GM19372 (cell line): ENCODE data around the gene PPP2R5B.

Experiments
- ATAC-seq: cut with Tn5 transposase; IDR thresholded peaks from one replicate; pipeline ENCODE4 v1.9.1; 2021; ENCODE audit warnings: mild to moderate bottlenecking, low read depth, moderate library complexity; ENCODE audit not compliant: unreplicated experiment

Gene PPP2R5B

DNA sequence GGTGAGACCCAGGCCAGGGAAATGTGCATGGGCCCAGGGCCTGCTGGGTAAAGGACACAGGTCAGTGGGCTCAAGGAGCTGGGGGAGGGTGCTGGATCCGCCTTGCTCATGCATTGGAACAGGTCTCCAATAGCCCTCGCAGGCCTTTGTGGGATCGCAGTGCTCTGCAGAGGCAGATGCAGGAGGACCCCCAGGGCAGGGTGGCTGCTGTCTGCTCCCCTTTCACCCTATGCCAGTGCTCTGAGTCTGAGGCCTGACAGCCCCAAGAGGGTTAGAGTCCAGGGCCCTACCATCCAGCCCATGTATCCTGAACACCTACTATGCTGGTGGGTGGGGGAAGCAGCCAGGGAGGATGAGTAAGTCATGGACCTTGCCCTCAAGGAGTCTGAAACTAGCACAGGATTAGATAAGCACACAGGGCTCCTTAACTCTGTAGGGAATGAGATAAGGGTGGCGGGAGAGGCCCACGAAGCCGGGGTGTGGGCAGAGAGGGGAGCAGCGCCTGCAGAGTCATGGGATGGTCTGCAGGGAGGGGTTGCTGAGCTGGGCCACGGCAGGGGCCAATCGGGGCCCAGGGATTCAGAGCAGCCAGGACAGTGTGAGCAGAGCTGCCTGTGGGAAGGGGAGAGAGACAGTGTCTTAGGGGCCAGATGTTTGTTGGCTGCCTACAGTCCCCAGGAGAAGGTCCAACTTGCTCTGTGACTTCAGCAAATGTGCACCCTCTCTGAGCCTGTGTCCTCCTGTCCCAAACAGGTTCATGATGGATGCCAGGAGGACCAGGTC, 35.6 kb upstream of the PPP2R5B start:
- ATAC-seq, result no peak

DNA sequence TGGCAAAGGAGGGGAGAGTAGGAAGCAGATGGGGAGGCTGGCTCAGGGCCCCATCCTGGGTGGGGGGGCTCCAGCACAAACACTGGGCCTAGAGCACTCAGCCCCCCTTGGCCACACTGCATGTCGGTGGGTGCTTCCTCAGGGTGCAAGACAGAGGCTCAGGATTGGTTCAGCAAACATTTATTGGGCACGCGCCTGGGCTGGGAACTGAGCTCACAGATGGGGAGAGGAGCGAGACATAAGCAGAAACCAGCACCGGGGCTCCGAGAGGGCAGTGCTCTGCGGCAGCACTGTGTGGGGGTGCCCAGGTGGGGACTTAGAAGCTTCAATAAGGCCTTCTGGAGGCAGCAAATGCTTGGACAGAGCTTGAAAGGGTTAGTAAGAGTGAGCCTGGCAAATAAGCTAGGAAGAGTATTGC, 34.0 kb upstream of the PPP2R5B start:
- no peak for ATAC-seq

- ATAC-seq, result no peak
These were observed 33.2 kb upstream of the PPP2R5B start for GRCh38 chr11:64891215-64891848.

DNA sequence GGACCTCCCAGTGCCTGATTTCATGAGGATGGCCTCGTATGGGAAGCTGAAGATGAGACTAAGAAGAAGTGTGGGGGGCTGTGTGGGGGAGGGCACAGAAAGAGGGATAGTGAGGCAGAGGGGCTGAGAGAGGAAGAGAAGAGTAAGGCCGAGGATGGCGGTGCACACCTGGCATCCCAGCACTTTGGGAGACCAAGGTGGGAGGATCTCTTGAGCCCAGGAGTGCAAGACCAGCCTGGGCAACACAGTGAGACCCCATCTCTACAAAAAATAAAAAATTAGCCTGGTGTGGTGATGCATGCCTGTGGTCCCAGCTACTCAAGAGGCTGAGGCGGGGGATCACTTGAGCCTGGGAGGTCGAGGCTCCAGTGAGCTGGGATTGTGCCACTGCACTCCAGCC, 32.6 kb upstream of the PPP2R5B start:
- no peak for ATAC-seq

DNA sequence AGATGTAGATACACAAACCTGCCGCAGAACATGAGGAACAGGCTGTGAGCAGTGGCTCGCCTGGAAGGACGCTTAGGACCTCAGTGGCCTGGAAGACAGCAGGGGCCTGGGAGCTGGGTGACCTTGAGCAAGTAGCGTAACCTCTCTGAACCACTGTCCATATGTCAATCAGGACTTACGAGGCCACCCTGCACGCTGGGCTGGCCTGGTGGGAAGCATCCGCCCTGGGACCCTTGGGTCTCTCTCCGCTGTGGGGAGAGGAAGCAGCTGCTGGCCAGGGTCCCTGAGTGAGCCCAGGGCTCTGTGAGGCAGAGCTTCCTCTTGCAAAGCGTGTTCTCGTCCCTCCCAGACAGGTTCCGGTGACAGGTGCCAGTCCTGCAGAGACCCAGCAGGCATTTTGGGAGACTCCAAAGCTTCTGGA, 32.1 kb upstream of the PPP2R5B start:
- no peak for ATAC-seq

- no peak for ATAC-seq
These were observed 31.7 kb upstream of the PPP2R5B start for GRCh38 chr11:64892838-64893193.

DNA sequence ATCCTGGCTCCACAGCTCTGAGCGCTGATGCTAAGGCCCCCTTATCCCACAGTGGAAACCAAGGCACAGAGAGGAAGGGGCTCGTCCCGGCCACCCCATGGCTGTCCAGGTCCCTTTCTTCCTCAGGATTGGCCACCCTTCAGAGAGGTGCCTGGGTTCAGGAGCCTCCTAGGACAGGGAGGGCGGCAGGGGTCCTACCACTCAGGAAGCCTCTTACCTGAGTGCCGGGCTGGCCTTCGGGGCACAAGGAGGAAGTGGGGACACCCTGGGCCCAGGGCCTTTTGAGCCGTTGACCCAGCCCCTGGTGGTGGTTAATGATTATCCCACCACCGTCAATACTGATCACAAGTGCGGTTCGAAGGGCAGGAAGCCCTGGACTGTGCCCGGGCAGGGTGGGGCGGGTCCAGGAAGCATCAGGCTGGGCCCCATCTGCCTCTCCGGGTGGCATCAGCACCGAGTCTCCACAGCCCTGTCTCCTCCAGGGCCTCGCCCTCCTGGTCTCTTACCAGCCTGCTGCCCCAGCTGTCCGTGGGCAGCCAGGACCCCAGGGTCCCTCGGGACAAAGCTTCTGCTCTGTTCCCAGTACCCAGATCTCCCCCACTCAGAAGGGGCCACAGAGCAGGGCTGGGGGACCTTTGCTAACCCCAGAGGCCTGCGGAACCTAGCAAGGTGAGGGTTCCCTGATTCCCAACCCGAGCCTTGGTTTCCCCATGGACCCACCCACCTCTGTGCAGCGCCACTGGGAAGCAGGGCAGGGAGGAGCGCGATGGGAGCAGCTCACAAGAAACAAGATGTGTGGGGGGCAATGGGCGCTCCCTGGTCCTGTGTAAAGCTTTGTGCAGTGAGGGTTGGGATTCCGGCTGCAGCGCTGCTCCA, 31.1 kb upstream of the PPP2R5B start:
- no peak for ATAC-seq

DNA sequence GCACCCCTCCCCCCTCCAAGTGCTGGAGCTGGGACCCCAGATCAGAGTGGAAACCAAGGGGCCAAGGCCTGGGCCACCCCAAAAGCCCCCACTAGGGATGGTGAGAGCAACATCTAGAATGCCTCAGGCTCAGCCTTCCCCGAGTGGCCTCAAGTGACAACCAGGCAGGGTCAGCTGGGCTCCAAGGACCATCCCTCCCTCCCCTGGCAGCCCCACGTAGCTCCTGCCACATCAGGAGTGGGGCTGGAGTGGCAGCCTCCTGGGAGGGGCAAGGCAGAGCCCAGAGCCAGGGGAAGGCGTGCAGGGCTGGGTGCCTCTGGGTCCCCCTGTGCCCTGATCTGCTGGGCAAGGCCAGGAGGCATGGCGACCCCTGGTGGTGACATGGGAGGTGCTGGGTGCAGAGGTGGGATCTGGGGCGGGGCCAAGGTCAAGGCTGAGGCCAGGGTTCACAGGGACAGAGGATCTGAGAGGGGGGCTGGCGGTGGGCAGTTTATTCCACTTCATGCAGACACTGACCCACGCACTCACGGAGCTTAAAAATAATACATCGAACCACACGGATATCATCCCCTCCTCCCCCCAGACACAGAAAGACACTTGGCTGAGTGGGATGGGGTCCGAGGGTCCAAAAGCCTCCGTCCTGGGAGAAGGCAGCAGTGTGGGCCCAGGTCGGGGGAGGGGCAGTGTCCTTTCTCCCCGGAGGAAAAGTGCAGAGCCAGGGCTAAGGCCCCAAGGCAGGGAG, 30.2 kb upstream of the PPP2R5B start:
- no peak for ATAC-seq

DNA sequence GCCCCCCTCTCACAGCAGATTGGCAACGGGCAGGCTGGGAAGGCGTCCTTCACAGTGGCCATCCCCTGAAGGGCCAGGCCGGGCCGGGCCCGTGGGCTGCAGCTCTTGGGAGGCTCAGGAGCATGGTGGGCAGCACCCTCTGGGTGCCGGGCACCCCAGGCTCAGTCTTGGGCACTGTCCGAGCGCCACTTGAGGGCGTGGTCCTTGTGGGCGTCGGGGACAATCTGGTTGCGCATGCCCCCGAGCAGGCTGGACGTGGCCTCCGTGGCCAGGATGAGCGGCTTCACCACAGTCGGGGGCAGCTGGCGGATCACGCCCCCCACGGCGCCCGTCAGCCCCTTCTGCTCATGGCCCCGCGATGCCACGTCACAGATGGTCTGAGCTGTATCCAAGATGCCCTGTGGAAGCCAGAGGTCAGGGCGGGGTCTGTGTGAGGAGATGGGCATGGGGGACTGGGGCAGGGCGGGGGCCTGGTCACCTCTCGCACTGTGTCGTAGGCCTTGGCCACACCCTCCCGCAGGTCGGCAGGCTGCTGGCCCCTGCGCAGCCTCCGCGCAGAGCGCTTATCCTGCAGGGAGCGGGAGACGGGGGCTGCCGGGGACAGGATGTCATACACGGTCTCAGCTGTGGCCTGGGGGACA, 29.6 kb upstream of the PPP2R5B start:
- no peak for ATAC-seq

DNA sequence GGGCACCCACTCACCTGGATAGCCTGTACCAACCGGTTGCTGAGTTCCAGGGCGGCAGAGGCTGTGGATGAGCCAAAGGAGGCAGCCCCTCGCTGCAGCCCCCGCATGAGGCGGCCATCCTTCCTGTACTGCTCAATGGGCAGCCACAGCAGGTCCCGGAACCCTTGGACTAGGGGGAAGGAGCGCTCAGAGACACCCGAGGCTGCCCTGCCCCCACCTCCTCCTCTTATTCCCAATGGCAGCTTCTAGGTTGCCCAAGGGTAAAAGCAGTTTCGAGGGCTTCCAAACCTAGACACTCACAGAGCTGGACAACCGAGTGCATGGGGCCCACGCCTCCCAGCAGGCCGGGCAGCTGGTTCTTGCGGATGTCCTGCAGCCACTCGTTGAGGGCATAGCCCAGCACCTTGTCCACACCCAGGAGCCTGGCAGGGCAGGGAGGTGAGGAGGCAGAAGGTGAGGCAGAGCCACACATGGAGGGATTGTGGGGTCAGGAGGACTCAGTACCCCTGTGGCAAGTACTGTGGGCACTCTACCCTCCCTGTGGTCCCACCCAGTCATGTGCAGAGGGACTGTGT, 28.0 kb upstream of the PPP2R5B start:
- no peak for ATAC-seq

GRCh38 chr11:64897381-64898075, 27.0 kb upstream of the PPP2R5B start:
- ATAC-seq, result no peak

DNA sequence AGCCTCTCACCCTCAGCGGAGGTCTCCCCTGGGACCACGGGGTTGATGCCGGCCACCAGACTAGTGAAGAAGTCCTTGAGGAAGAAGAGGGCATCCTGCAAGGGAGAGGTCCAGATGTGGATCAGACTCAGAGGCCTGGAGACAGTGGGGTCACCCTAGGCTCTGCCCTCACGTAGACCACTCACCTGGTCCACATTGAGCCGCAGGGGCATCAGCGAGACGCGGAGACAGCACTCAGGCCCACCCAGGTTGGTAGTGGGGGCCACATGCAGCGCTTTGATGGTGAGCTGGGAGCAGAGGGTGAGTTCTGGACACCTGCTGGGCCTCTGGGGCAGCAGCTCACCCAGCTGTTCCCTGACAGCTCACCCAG, 26.4 kb upstream of the PPP2R5B start:
- no peak for ATAC-seq

DNA sequence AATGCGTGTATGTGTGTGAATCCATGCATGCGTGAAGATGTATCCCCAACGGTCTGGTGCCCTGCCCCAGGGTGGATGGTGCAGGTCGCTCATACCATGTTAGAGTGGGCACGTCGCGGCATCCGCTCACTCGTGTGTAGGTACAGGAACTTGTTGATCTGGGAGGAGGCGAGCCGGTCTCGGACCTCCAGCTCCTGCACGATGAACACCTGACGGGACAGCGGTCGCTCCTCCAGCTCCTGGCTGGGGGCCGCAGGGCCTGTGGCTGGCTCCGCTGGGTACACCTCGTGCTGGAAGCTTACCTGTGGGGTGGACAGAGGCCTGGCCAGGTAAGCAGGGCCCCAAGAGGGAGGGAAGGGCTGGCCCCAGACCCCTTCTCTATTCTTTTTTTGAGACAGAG, 25.9 kb upstream of the PPP2R5B start:
- ATAC-seq, result no peak

- no peak for ATAC-seq
These were observed 24.2 kb upstream of the PPP2R5B start for GRCh38 chr11:64900263-64900678.

GRCh38 chr11:64900774-64901173, 23.7 kb upstream of the PPP2R5B start:
- no peak for ATAC-seq

DNA sequence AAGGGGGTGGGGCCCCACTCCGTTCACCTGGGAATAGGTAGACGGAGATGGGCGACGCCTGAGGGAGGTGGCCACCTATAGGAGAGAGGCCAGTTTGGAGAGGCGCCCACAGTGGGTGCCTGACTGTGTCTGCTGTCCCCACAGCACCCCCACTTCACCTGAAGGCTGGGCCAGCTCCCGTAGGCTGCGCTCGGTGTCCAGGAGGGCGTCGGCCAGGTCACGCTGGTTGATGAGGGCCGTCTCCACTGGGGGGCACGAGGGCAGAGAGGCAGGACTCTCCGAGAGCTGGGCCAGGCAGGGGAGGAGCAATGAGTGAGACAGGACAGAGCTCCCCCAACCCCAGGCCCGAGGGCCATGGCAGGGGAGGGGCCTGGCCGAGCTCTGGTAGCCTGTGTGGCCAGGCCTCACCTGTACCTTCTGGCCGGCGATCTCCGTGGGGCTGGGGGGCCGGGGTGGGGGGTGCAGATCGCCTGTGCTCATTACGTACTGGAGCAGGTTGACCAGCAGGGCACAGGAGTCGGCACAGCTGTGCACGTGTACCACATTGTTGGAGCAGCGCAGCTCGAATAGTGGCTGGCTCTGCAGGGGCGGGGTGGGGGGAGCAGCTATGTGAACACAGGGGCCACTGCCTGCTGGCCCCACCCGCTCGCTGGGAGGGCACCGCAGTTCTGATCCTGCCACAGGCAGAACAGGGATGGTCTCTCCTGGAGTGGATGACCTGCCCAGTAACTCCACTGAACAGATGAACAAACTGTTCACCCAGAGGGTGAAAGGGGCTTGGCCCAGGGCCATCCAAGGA, 22.2 kb upstream of the PPP2R5B start:
- ATAC-seq, result no peak

DNA sequence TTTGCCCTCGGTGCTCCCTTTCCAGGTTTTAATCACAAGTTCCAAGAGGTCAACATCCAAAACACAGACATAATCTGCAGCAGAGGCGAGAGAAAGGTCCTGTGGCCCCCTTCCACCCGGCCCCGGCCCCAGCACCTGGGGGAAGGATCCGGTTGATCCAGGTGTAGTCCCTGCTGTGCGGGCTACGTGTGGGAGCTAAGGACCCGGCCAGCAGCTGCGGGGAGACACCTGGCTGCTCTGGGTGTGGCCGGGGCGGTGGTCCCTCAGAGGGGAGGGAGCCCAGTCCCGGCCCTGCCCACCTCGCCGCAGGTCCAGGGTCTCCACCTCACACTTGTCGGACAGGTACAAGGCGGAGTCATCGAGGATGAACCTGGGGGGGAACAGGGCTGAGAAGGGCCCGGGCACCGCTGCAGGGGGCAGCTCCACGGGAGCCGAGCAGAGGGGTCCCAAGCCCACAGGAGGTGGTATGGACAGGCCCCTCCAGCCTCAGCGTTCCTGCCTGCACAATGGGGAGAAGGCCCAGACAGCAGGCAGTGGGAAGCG, 21.1 kb upstream of the PPP2R5B start:
- no peak for ATAC-seq
